ENCODE measurements around the gene LSM5. TPM values are rescaled to one million over a fixed set of nuclear protein-coding genes. Genes with fewer than 3 reads are reported as not detected.

Gene LSM5
- polyA plus RNA-seq, 2 of the 4 experiments (the other 2 are of a cell fraction): 128 to 158 TPM

GRCh38 chr7:32536585-32536984 is 46.4 kb upstream of the LSM5 start:
- 0 out of 2 replicates have a peak, but pooled peaks have one; percentile 22 for TF ChIP-seq JUNB (IDR thresholded peaks at IDR 0.05)
- peak; percentile 48; the same call in 1 of the 2 replicates for TF ChIP-seq FOSL2 (IDR thresholded peaks at IDR 0.05)
- TF ChIP-seq FOSL2 (CRISPR knock-in tag; IDR thresholded peaks at IDR 0.05): 0 out of 2 replicates have a peak, but pooled peaks have one; percentile 18
- no peak for TF ChIP-seq JUN (IDR thresholded peaks at IDR 0.05)
- DNase-seq (ENCODE audit: low read depth in 1 of 2, low spot score in 1 of 2) (peak; percentile 24 to 43), ATAC-seq (peak; percentile 49 to 57; a peak in 3 of 6 replicates), FAIRE-seq (no peak)
- CTCF ChIA-PET: no interaction called here
- H3K9me3 ChIP-seq: no peaks in the 10 kb centered on the region
- WGBS (ENCODE audit: missing lambda C conversion rate): 0% methylated on average over 1 of the region's 1 CpG
- H3K27ac ChIP-seq: peak overlapping the region in 1 of 2 experiments; percentile 46; a peak in 4 of 6 replicates
- POLR2A ChIA-PET: no interaction called here
- peak overlapping the region; percentile 58 for H3K4me2 ChIP-seq
- no peak overlapping the region for H3K4me3 ChIP-seq
- peaks cover 53% of the 10 kb centered on the region for H3K4me1 ChIP-seq

- POLR2A ChIA-PET: no interaction called here
- TF ChIP-seq ZNF302 (CRISPR knock-in tag; IDR thresholded peaks at IDR 0.05) (no peak), RFX5 (IDR thresholded peaks at IDR 0.05) (no peak), RAD21 (conservative IDR thresholded peaks at IDR 0.05 in 1 of 2, IDR thresholded peaks at IDR 0.05 in 1 of 2) (no peak), RARB (CRISPR knock-in tag; IDR thresholded peaks at IDR 0.05) (no peak), MAFK (IDR thresholded peaks at IDR 0.05; ENCODE audit: partially characterized antibody) (no peak), BHLHE40 (IDR thresholded peaks at IDR 0.05; ENCODE audit: low read depth, low read length) (no peak), CHD4 (IDR thresholded peaks at IDR 0.05; ENCODE audit: borderline replicate concordance) (no peak), CEBPB (IDR thresholded peaks at IDR 0.05) (no peak), ATOH8 (CRISPR knock-in tag; IDR thresholded peaks at IDR 0.05; ENCODE audit: low read depth) (no peak)
- Histone ChIP-seq H3K9me3 (no peaks in the 10 kb centered on the region), H3K4me3 (no peak overlapping the region), H3K4me2 (peak overlapping the region; percentile 58), H3K4me1 (peaks cover 54% of the 10 kb centered on the region), H3K27ac (no peak overlapping the region)
- DNase-seq (ENCODE audit: low read depth in 1 of 2, low spot score in 1 of 2) (no peak), ATAC-seq (no peak), FAIRE-seq (no peak)
- 86% methylated on average over 2 of the region's 2 CpGs for WGBS (ENCODE audit: missing lambda C conversion rate)
- CTCF ChIA-PET: no interaction called here
Observed at GRCh38 chr7:32536016-32536415, 45.8 kb upstream of the LSM5 start.

GRCh38 chr7:32535162-32535702 is 45.1 kb upstream of the LSM5 start:
- ChIA-PET CTCF (interaction anchor here (0.6 kb wide), 1 partner anchor 82 kb away, joined by 3 read pairs; no protein-coding TSS in a partner anchor), POLR2A (no interaction called here)
- WGBS (ENCODE audit: missing lambda C conversion rate): 84% methylated on average over 4 of the region's 4 CpGs
- DNase-seq (ENCODE audit: low read depth in 1 of 2, low spot score in 1 of 2) (no peak), FAIRE-seq (no peak), ATAC-seq (no peak)
- peaks cover 52% of the 10 kb centered on the region for H3K4me1 ChIP-seq
- H3K9me3 ChIP-seq: no peaks in the 10 kb centered on the region
- H3K4me2 ChIP-seq: no peak overlapping the region
- H3K27ac ChIP-seq: no peak overlapping the region
- H3K4me3 ChIP-seq: no peak overlapping the region
- TF ChIP-seq ELK1 (IDR thresholded peaks at IDR 0.05; ENCODE audit: low read depth, low read length): no peak
- TF ChIP-seq E2F6 (IDR thresholded peaks at IDR 0.05; ENCODE audit: borderline replicate concordance, low read depth): no peak
- TF ChIP-seq ZFP36 (IDR thresholded peaks at IDR 0.05; ENCODE audit: borderline replicate concordance, partially characterized antibody): no peak
- TF ChIP-seq RCOR1 (IDR thresholded peaks at IDR 0.05; ENCODE audit: low read depth, low read length): no peak
- no peak for TF ChIP-seq RARB (CRISPR knock-in tag; IDR thresholded peaks at IDR 0.05)
- TF ChIP-seq TFCP2L1 (CRISPR knock-in tag; IDR thresholded peaks at IDR 0.05): no peak
- no peak for TF ChIP-seq ATOH8 (CRISPR knock-in tag; IDR thresholded peaks at IDR 0.05; ENCODE audit: low read depth)
- TF ChIP-seq RFX5 (IDR thresholded peaks at IDR 0.05): no peak
- no peak for TF ChIP-seq NR3C1 (IDR thresholded peaks at IDR 0.05)
- no peak for TF ChIP-seq HES2 (IDR thresholded peaks at IDR 0.05)
- TF ChIP-seq ESRRA (IDR thresholded peaks at IDR 0.05; ENCODE audit: borderline replicate concordance, low read length): no peak
- TF ChIP-seq MYC (IDR thresholded peaks at IDR 0.05; ENCODE audit: borderline replicate concordance, low read length): no peak
- TF ChIP-seq CBX2 (IDR thresholded peaks at IDR 0.05; ENCODE audit: borderline replicate concordance, low read depth): no peak
- no peak for TF ChIP-seq TP53 (CRISPR knock-in tag; IDR thresholded peaks at IDR 0.05)
- TF ChIP-seq EHF (CRISPR knock-in tag; IDR thresholded peaks at IDR 0.05): no peak
- TF ChIP-seq PHF8 (IDR thresholded peaks at IDR 0.05; ENCODE audit: borderline replicate concordance, low read depth): no peak
- no peak for TF ChIP-seq HOXB5 (CRISPR knock-in tag; IDR thresholded peaks at IDR 0.05)
- TF ChIP-seq JUN (IDR thresholded peaks at IDR 0.05): no peak

All from A549 (cell line).